CD4-positive, alpha-beta T cell treated with Interleukin-1 beta for 1 hour (primary cell): ENCODE measurements around the gene TUG1.
A peak's percentile ranks its signal among the peaks of the same experiment; 100 is the strongest.

Experiments
- DNase-seq, 2 donors: peaks; one replicate each; pipeline ENCODE4 v3.0.0-alpha.2; 2020 to 2022

The TUG1 gene

GRCh38 chr22:30968924-30969531 lies at the start of gene TUG1:
Gene TUG1, plus strand, starts transcription at chr22:30969265.
- peak; percentile 98 for DNase-seq

- DNase-seq = no peak
These were observed 49.1 kb upstream of the TUG1 start for GRCh38 chr22:30919973-30920372.

- DNase-seq = peak; percentile 79 to 85
These were observed 48.7 kb upstream of the TUG1 start for GRCh38 chr22:30920407-30920806.

- DNase-seq = no peak
These were observed 48.0 kb upstream of the TUG1 start for GRCh38 chr22:30921108-30921507.

- peak; percentile 88 to 90 for DNase-seq
These were observed 46.9 kb upstream of the TUG1 start for GRCh38 chr22:30922151-30922611.

- DNase-seq = no peak
These were observed 45.7 kb upstream of the TUG1 start for GRCh38 chr22:30923168-30923900.

GRCh38 chr22:30925667-30926066 lies 43.4 kb upstream of the TUG1 start:
- DNase-seq = no peak

GRCh38 chr22:30926706-30927105 lies 42.4 kb upstream of the TUG1 start:
- no peak for DNase-seq

- DNase-seq = no peak
These were observed 41.3 kb upstream of the TUG1 start for GRCh38 chr22:30927806-30928205.

GRCh38 chr22:30928401-30928800 lies 40.7 kb upstream of the TUG1 start:
- DNase-seq = no peak

- no peak for DNase-seq
These were observed 38.8 kb upstream of the TUG1 start for GRCh38 chr22:30930228-30930627.

GRCh38 chr22:30931541-30932300 lies 37.3 kb upstream of the TUG1 start:
- DNase-seq = no peak

- DNase-seq = no peak
These were observed 36.4 kb upstream of the TUG1 start for GRCh38 chr22:30932661-30933060.

GRCh38 chr22:30933457-30933856 lies 35.6 kb upstream of the TUG1 start:
- no peak for DNase-seq

GRCh38 chr22:30934053-30934452 lies 35.0 kb upstream of the TUG1 start:
- no peak for DNase-seq

GRCh38 chr22:30940685-30941362 lies 28.2 kb upstream of the TUG1 start:
- peak; percentile 31 to 50 for DNase-seq

- DNase-seq = no peak
These were observed 27.7 kb upstream of the TUG1 start for GRCh38 chr22:30941363-30941740.

GRCh38 chr22:30943368-30943767 lies 25.7 kb upstream of the TUG1 start:
- DNase-seq = peak; percentile 42 to 65

GRCh38 chr22:30944986-30945385 lies 24.1 kb upstream of the TUG1 start:
- DNase-seq = no peak

GRCh38 chr22:30945653-30946052 lies 23.4 kb upstream of the TUG1 start:
- DNase-seq = no peak

- no peak for DNase-seq
These were observed 22.7 kb upstream of the TUG1 start for GRCh38 chr22:30946354-30946753.

- DNase-seq = no peak
These were observed 21.8 kb upstream of the TUG1 start for GRCh38 chr22:30947173-30947815.
